ENCODE results near the gene PTPN14. TPM values are rescaled to one million over a fixed set of nuclear protein-coding genes. Genes with fewer than 3 reads are reported as not detected.

PTPN14 gene
- total RNA-seq, 1 donor from 2014 or later = 3.2 TPM

DNA sequence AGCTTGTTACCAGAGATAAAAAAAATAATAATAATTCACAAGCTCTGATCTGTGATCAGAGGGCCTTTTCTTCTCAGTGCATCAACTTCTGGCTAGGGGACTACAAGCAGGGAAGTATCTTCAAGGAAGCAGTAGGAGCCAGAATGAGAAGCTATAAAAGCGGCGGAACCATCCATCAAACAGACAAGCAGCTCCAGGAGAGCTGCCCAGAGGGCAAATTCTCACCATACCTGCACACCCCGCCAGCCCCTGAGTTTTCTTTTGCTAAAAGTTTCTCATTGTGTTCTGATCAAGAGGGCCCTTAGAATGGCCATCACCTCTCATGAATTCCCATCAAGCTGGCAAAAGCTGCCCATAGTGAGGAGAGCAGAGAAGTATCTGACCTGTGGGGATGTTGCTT lies 171.0 kb downstream of the PTPN14 start:
- no peak for ATAC-seq
- DNase-seq (ENCODE audit: low spot score) = no peak

DNA sequence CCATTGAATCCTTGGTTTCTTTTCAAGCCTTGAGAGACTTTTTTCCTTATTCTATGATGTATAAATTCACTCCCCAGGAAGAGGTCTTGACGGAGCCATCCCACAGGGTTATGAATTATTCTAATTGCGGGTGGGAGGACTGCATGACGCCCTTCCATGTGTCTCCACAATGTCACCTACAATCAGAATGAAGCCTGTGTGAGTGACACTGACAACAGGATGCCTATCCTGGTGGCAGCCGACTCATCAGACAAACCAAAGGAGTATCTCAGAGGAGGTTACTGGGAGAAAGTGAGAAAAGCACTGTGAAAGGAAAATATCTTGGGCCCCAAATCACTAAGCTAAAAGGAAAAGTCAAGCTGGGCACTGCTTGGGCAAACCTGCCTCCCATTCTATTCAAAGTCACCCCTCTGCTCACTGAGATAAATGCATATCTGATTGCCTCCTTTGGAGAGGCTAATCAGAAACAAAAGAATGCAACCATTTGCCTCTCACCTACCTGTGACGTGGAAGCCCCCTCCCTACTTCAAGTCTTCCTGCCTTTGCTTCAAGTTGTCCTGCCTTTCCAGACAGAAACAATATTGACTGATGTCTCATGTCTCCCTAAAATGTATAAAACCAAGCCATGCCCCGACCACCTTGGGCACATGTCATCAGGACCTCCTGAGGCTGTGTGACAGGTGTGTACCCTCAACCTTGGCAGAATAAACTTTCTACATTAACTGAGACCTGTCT lies 172.0 kb downstream of the PTPN14 start:
- ATAC-seq = no peak
- DNase-seq (ENCODE audit: low spot score) = no peak

DNA sequence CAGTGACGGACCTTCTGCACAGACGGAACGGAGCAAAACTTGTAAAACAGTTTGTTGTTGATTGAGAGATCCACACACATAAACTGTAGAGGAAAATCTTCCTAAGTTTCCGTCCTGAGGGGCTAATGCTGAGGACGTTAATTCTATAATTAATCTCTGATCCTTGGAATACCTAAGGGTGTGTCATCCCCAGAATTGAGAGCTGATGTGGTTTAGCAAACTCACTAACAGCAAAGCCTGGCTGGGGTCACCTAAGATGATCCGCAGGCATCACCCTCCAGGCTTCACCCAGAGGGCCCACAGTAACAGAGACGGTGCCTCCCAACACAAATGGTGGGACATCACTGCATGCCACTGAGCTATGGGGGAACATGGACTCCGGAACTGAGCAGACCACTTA lies 172.9 kb downstream of the PTPN14 start:
- ATAC-seq = no peak

DNA sequence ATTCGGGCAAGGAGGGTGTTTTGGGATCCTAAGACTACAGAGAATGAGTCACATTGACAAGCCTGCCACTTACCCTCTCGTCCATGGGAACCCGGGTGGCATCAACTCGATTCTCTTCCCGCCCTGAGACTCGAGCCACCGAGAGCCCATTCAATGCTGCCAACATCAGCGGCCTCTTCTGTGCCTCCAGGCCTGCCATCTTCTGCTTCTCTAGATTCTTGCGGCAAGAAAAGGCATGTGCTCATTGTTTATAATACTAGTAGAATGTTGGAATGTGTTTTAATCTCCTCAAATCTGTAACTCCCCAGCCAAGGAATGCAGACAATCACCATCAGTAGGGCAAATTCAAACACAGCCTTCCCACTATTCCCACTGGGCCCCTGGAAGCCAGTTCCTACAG lies 173.5 kb downstream of the PTPN14 start:
- DNase-seq (ENCODE audit: low spot score) (no peak), ATAC-seq (no peak)

More for the DNA sequence above, 172.9 kb downstream of the PTPN14 start:
- no peak for DNase-seq (ENCODE audit: low spot score)

DNA sequence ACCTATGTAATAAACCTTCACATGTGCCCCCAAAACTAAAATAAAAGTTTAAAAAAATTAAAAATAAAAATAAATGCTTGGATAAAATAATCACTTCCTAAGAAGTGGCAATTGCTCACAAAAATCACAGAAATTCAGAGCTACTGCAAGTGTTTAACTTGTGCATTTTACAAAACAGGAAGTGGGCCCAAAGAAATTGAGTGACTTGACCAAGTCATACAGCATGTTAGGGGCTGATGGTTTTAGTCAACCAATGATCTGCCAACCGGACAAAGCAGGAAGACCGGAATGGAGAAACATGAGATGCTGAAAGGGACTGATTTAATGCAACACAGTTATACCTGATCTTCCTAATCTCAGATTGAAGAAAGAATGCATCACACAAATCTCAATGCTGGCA lies 173.9 kb downstream of the PTPN14 start:
- DNase-seq (ENCODE audit: low spot score) = no peak
- no peak for ATAC-seq

DNA sequence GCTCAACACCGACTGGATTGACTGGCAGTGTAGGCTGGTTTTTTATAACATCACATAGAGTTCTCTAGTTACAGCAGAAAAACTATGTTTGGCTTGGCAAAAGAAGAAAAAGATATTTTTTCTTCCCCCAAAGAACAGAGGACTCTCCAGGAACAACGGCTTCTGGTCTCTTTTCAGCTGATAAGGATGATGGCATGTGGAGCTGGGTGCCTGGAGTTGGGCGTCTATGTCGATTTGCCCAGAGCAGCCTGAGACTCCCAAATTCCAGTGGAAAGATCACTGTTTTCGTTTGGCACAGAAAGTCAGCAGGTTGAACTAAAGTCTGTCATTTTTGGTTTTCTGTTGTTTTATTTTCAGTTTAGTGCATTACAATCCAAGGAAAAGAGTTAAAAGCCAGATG lies 179.3 kb downstream of the PTPN14 start:
- ATAC-seq = no peak

DNA sequence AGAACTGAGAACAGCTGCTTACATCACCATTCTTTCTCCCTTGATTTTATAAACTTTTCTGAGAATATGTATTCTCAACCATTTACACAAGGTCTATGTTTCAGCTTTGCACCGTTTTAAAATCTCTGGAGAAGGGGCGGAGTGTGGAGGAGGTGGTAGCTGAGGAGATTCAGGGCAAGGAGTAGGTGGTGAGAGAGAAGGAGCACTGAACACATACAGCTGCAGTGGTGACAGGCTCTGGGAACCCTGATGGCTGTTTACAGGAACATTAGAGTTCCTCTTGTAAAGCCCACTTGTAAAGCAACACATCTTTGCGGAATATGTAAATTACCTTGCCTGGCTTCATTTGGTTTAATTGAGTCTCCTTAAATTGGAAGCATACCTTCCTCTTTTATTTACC lies 180.8 kb downstream of the PTPN14 start:
- no peak for ATAC-seq

More for the DNA sequence above, 179.3 kb downstream of the PTPN14 start:
- no peak for DNase-seq (ENCODE audit: low spot score)

DNA sequence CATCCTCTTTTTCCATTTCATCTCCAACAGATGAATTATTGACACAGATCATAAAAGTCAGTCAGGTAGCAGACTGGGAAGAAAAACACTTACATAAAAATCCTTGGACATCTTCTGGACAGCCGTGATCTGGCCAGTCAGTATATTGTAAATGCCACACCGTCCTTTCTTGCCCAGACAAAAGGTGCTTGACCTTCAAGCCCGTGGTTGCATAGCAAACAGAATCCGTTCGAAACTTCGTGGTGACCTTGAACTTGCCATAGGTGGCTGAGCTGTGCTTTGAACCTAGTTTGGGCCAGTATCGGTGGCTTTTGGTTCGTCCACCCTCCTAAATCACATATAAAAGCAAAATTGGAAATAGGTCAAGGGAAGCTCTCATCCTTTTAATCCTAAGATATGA lies 182.0 kb downstream of the PTPN14 start:
- no peak for DNase-seq (ENCODE audit: low spot score)
- ATAC-seq = no peak

More for the DNA sequence above, 180.8 kb downstream of the PTPN14 start:
- DNase-seq (ENCODE audit: low spot score) = no peak

DNA sequence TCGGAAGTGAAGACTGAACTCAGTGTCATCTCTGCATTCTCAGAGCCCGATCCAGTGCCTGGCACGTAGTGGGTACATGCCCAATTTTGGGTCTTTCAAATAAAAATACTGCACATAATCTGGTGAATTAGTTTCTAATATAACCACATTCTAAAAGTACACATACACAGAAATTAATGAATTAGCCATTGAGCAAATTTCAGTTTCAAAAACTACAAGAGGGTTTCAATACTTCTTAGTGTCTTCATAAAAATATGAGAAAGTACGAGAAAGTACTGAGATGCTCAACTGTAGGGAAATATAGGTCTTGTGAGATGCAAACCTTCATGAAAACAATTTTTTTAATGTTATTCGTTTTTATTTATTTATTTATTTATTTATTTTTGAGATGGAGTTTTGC lies 183.6 kb downstream of the PTPN14 start:
- DNase-seq (ENCODE audit: low spot score) = no peak
- ATAC-seq = no peak

DNA sequence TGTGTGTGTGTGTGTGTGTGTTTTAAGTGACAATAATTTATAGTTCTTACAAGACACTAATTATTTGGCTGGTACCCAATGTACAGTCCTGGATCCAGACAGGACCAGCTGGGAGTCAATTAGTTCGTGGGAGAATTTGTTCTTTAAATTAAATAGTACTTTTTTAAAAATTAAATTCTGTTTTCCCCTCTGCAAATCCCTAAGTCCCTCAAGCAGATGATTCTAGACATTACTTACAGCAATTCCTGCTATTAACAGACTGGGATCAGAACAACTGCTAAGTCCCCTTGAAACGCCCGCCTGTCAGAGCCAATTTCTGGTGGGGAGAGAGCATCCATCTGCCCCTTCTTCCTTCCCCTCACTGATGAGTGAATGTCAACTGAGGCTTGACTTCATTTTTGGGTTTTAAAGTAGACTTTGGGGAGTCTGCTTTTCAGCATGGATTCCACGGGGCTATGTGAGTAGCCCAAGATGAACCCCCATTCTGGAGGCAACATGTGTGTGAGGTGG lies 186.6 kb downstream of the PTPN14 start:
- no peak for ATAC-seq
- no peak for DNase-seq (ENCODE audit: low spot score)

DNA sequence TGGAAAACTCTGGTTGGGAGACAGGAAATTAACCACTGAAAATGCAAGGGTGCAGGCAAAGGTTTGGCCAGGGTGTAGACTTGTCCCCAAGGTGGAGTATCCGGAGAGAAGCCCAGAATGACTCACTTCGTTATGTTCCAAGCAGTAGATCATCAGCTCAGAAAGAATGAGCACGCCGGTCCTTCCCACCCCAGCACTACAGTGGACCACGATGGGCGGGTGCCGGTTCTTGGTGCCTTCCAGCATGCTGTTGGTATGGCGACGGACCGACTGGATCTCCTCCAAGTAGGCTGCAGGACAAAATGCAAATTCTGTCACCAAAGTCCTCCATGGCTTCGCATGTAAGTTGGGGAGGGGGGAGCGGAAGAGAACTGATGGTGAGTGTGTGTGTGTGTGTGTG lies 187.0 kb downstream of the PTPN14 start:
- ATAC-seq = no peak
- DNase-seq (ENCODE audit: low spot score) = no peak

DNA sequence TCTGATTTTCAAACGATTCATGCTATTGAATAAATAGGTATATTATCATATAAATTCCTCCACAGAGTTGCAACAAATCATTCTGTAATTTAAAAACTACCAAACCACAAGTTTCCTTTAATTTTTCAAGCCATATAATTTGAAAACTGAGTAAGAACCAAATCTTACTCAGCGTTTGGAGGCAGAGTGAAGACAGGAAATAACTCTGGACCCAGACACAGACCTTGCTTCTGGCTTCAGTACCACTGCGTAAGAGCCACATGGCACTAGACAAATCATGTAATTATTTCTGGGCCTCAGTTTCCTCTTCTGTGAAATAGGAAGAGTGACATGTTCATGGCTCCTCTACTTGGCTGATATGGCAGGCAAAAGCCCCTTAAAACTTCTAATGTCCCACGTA lies 188.0 kb downstream of the PTPN14 start:
- DNase-seq (ENCODE audit: low spot score) (no peak), ATAC-seq (no peak)

DNA sequence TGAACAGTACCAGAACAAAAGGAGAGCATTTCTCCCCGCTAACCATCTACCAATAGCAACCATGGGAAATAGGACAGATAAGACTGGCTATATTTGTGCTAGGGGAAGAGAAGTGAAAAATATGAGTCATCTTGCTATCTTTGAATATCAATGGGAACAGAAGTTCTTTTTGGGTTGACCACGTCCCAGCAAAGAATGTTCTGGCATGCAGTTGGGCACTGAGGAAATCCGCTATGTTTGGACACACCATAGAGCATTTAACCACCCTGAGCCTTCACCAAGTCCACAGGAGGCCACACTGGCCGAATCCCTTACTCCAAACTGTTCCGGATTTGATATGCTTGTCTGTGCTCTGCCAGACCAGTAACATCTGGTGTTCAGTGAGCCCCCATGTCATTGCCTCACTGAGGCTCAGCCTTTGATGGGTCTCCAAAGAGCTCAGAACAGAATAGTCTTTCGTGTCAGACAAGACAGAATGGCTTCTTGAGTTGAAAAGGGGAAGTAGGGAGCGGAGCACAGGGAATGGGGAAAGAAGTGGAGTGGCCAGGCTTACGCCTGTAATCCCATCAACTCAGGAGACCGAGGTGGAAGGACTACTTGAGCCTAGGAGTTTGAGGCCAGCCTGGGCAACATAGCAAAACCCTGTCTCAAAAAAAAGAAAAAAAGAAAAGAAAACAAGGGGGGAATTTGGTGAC lies 189.1 kb downstream of the PTPN14 start:
- no peak for ATAC-seq
- no peak for DNase-seq (ENCODE audit: low spot score)

DNA sequence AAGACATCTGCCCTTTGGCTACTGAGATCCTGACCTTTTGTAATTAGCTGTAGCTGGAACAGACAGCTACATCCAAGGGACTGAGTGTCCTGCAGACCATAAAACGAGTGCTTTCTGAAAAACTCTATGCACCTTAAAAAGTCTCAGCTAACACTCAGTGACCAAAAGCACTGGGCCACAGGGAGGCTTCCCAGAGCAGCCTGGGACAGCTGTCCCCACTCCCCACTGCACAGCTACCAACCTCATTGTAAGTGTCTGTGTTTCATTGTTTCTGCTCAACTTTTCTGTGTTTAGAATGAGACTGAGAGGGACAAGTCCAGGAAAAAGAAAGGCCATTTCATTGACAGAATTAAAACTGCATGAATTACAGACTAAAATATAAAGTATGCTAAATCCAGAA lies 189.8 kb downstream of the PTPN14 start:
- no peak for DNase-seq (ENCODE audit: low spot score)
- no peak for ATAC-seq

DNA sequence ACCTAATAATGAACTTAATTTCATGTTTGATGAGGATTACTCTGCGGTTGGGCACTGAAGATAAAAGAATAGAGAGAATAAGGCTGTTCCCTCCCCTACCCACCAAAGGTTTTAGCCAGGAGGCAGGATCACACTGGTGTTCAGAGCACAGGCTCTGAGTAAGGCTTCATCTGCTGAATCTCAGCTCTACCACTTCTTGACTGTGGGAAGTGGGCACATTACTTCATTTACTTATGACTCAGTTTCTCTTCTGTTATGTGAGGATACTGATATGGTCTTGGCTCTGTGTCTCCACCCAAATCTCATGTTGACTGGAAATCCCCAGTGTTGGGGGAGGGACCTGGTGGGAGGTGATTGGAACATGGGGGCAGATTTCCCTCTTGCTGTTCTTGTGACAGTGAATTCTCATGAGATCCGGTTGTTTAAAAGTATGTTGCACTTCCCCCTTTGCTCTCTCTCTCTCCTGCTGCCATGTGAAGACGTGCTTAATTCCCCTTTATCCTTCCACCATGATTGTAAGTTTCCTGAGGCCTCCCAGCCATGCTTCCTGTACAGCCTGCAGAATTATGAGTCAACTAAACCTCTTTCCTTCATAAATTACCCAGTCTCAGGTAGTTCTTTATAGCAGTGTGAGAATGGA lies 190.8 kb downstream of the PTPN14 start:
- ATAC-seq = no peak
- no peak for DNase-seq (ENCODE audit: low spot score)

DNA sequence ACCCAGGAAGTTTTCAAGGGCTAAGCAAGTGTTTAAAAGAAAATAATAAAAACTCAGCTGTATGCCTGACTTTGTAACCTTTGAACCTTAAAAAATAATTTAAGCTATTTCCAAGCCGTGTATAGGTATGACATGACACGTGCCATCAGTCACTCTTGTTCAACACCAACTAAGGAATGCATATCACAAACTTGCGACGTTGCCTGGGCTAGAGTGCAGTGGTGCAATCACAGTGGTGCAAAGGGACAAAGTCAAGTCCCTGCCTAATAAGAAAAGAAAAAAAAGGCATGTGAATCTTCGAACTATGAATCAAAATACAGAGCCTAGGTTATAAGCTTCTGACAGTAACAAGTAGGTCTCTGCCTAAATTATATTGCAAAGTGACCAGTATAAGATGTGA lies 191.3 kb downstream of the PTPN14 start:
- DNase-seq (ENCODE audit: low spot score) (no peak), ATAC-seq (no peak)

DNA sequence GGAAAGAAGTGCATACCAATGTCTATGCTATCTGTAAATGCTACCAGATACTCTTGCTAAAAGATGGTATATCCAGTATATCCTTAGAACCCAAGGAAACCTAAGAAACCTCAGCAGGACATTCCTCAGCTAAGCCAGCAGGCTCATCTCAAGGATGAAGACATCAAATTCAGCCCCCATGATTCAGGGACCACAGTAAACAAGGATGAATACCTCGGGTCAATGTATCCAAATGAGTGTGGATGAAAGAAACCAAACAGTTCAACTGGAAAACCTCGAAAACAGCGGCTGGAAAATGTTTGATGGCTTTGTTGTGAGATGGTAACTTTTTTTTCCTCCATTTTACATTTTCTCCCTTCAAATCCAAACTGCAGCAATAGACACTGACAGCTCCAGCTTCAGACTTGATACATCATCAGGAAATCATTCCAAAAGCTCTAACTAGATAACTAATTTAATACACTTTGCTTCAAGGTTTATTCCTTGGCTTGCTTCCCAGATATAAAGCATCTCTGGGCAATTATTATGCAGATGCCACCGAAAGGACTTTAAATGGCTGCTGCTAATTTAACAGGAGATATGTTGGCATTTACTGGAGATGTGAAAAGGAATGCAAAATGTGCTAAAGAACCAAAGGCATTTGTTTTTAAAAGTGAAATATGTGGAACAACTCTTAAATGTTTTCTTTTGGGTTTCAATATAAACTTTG lies 196.8 kb downstream of the PTPN14 start:
- DNase-seq (ENCODE audit: low spot score) (no peak), ATAC-seq (no peak)

DNA sequence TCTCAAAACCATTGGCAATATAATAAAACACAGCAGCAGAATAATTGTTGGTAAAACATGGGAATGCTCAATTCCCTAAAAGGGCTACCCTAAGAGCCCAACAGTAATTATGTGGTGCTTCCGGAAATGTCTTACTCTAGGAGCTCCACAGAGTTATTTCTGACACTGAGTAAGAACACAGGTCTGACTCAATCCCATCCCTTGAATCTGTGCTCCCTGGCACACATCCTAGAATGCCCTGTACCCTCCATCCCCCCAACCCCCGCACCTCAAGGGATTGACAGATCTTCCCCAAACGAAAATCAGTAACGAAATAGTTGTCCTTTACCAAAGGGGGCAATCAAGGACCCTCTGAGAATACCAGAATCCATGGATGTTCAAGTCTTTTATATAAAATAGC lies 198.6 kb downstream of the PTPN14 start:
- ATAC-seq (no peak), DNase-seq (ENCODE audit: low spot score) (no peak)

DNA sequence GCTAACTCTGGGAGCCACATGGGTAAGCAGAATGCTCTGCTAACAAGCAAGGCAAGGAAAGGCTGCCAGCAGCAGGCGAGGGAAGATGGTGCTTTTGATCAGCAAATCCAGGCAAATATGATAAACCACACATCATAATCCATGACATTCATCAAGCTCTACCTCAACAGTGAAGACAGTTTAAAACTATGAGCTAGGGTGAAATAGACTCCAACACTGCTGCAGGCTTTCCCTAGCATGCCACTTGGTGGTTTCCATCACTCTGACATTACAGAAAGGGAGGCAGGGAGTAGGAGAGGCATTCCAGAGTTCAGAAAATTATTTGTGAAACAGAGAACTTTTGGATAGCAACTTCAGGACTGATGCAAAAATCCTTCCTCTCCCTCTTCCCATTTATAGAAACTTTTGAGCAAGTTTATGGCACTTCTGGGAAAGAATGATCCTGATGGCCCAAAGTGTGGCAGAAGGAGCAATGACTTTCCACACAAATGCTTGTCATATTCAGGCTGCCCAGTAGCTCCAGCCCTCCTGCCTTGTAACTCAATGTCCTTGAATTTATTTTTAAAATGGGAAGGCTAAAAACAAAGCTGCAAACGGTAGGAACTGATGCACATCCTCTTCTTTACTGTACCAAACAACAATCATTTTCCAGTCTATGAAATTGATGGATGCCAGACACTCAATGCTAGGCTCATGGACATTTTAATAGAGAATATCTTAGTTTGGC lies 199.7 kb downstream of the PTPN14 start:
- ATAC-seq (no peak), DNase-seq (ENCODE audit: low spot score) (no peak)

DNA sequence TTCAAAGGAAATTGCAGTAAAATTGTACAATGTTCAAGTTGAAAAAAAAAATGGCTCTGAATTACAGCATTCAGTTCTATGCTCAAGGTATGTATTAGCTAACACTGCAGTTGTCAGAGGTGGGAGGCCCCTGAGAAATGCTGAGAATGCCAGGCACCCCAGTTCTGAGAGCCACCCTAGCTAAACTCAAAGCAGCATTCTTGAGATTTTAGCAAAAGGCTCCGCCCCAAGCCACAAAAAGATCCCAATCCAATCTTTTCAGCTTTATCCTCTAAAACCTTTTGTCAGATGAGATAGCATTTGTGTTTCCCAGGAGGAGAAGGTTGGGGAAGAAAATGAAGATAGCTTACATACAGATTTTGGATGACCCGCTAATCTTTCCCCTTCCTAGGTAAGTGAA lies 201.6 kb downstream of the PTPN14 start:
- no peak for DNase-seq (ENCODE audit: low spot score)
- no peak for ATAC-seq

DNA sequence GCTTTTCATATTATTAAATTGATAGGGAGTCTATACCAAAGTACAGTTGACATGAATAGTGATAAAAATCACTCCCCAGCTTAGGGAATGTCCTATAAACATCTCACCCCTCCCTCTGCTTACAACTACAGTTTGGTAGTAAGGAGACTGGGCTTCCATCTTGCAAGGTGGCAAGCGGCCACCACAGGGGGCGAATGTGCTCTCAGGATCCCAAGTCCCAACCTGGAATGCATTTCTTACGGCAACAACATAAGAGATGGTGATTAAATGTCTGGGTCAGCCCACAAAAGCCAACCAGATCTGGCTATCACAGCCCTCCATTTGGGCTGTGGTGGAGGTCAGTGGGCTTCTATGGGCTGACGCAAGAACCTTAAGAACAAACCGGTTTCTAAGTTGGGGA lies 202.4 kb downstream of the PTPN14 start:
- no peak for ATAC-seq
- DNase-seq (ENCODE audit: low spot score) = no peak

Data from left lobe of liver (tissue), 2 donors.